ENCODE results near the gene CFH. TPM values are rescaled to one million over a fixed set of nuclear protein-coding genes. Genes with fewer than 3 reads are reported as not detected.

Gene CFH
- total RNA-seq, 1 experiment from 2014 or later, result 26.1 TPM

DNA sequence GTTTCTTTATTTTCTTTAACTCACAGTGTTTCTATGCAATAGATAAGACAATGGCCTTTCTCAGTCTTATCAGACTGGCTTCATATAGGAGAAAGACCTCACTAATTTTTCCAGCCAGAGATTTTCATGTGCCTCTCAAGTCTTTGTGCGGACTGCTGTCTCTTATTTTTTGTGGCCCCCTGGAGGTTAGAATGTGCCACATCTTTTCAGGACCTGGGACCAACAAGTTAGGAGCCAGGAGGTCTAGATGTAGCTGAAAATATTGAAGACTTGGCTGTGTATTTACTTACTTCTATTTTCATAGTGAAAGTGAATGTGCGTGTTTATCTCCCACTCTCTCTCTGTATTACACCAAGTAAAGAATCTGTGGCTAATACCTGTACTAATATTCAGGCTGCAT, 80.7 kb downstream of the CFH start:
- intact Hi-C loops (cut with micrococcal nuclease; ENCODE audit: unreplicated experiment), result no loop called here
- H3K9me3 Mint-ChIP-seq (ENCODE audit: low read depth, unreplicated experiment), result no peaks in the 10 kb centered on the region
- H3K4me1 Mint-ChIP-seq (ENCODE audit: low read depth, unreplicated experiment), result no peaks in the 10 kb centered on the region
- no peaks in the 10 kb centered on the region for H3K36me3 Mint-ChIP-seq (ENCODE audit: insufficient read depth, unreplicated experiment)
- no peak for DNase-seq
- H3K4me3 Mint-ChIP-seq (ENCODE audit: low read depth, unreplicated experiment), result no peak overlapping the region
- H3K27ac Mint-ChIP-seq (ENCODE audit: unreplicated experiment), result no peak overlapping the region
- BruUV-seq (replicated peaks), result no TSS peak
- TF ChIP-seq, protein P1, sequence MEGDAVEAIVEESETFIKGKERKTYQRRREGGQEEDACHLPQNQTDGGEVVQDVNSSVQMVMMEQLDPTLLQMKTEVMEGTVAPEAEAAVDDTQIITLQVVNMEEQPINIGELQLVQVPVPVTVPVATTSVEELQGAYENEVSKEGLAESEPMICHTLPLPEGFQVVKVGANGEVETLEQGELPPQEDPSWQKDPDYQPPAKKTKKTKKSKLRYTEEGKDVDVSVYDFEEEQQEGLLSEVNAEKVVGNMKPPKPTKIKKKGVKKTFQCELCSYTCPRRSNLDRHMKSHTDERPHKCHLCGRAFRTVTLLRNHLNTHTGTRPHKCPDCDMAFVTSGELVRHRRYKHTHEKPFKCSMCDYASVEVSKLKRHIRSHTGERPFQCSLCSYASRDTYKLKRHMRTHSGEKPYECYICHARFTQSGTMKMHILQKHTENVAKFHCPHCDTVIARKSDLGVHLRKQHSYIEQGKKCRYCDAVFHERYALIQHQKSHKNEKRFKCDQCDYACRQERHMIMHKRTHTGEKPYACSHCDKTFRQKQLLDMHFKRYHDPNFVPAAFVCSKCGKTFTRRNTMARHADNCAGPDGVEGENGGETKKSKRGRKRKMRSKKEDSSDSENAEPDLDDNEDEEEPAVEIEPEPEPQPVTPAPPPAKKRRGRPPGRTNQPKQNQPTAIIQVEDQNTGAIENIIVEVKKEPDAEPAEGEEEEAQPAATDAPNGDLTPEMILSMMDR (IDR thresholded peaks at IDR 0.05; ENCODE audit: unreplicated experiment), result no peak
- H3K27me3 Mint-ChIP-seq (ENCODE audit: unreplicated experiment), result no peaks in the 10 kb centered on the region
- CTCF ChIA-PET, result no interaction called here

DNA sequence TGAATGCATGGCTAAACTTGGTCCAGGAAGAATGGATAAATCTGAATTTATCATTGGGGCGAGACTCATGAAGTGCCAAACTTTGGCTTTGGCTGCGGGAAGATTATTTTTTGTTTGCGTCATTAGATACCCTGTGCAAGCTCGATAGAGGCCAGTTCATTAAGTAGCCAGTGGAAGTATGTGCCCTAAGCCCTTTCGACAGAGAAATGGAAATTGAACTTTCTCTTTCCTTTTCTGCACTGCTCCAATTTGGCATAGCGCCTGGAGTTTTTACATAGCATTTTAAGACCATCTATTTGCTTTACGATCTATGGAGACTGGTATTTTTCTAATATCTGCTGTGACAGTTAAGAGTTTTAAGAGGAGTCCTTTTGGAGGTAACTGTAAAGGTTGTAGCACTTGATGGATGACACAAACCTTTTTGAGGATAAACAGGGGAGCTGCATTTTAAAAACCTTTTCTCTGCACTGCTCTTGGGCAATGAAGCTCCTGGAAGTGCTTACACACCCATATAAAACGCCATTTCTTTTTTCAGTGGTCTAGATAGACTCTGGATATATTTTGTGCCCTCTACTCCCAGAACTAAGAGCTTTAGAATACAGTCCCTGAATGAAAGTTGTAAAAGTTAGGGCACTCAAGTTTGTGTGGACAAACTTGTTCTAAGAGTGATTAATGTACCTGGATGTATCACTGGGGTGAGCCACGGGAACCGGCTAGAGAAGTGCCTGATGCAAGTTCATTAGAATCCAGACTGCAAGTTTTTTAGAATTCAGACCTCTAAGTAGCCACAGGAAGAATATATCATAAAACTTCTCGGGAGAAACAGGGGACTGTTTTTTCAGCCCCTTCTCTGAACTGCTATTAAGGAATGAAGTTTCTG, 81.5 kb downstream of the CFH start:
- Mint-ChIP-seq H3K27me3 (ENCODE audit: unreplicated experiment) (no peaks in the 10 kb centered on the region), H3K4me3 (ENCODE audit: low read depth, unreplicated experiment) (no peak overlapping the region), H3K27ac (ENCODE audit: unreplicated experiment) (no peak overlapping the region), H3K9me3 (ENCODE audit: low read depth, unreplicated experiment) (peaks cover 5% of the 10 kb centered on the region), H3K4me1 (ENCODE audit: low read depth, unreplicated experiment) (no peaks in the 10 kb centered on the region), H3K36me3 (ENCODE audit: insufficient read depth, unreplicated experiment) (no peaks in the 10 kb centered on the region)
- TF ChIP-seq, protein P1 (IDR thresholded peaks at IDR 0.05; ENCODE audit: unreplicated experiment), result no peak
- DNase-seq, result no peak
- intact Hi-C loops (cut with micrococcal nuclease; ENCODE audit: unreplicated experiment), result no loop called here
- CTCF ChIA-PET, result no interaction called here
- BruUV-seq (replicated peaks), result no TSS peak

DNA sequence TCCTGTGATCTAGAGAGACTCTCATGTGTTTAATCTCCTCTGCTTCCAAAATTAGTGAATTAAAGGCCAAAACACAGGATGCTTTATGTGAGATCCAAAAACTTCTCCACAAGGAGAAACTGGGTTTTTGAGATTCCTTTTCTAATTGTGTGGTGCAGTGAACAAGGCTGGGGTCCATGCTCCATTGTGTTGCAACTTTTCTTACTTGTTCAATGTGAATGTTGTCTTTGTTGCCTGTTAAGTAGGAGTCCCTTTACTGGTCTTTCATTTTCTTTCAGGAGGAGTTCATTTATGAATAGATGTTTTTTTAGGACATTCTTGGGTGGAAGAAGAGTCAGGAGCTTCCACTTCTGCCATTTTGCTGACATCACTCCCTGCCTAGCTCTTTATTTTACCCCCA, 82.2 kb downstream of the CFH start:
- no TSS peak for BruUV-seq (replicated peaks)
- H3K9me3 Mint-ChIP-seq (ENCODE audit: low read depth, unreplicated experiment), result peaks cover 5% of the 10 kb centered on the region
- H3K27ac Mint-ChIP-seq (ENCODE audit: unreplicated experiment), result no peak overlapping the region
- TF ChIP-seq, protein P1 (IDR thresholded peaks at IDR 0.05; ENCODE audit: unreplicated experiment), result no peak
- DNase-seq, result no peak
- H3K27me3 Mint-ChIP-seq (ENCODE audit: unreplicated experiment), result no peaks in the 10 kb centered on the region
- H3K4me1 Mint-ChIP-seq (ENCODE audit: low read depth, unreplicated experiment), result no peaks in the 10 kb centered on the region
- CTCF ChIA-PET, result no interaction called here
- intact Hi-C loops (cut with micrococcal nuclease; ENCODE audit: unreplicated experiment), result no loop called here
- H3K36me3 Mint-ChIP-seq (ENCODE audit: insufficient read depth, unreplicated experiment), result no peaks in the 10 kb centered on the region
- no peak overlapping the region for H3K4me3 Mint-ChIP-seq (ENCODE audit: low read depth, unreplicated experiment)

DNA sequence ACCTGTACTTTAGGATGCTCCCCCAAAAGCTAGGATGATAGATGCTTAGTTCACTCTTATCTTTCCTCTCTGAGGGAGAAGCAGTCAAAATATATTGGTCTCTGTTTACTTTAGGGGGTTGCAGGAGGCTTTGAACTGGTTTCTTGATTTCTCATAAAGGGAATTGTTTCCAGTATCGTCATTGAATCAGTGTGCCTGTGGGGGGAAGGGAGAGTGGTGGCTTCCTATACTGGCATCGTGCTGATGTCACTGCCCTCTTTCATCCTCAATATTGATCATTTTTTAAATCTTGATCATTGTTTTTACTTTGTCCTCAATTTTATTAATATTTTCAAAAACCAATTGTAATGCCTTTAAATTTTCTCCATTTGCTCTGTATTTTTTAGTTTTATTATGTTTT, 82.6 kb downstream of the CFH start:
- H3K9me3 Mint-ChIP-seq (ENCODE audit: low read depth, unreplicated experiment), result peaks cover 8% of the 10 kb centered on the region
- no peak for DNase-seq
- CTCF ChIA-PET, result no interaction called here
- no peak overlapping the region for H3K4me3 Mint-ChIP-seq (ENCODE audit: low read depth, unreplicated experiment)
- no peaks in the 10 kb centered on the region for H3K27me3 Mint-ChIP-seq (ENCODE audit: unreplicated experiment)
- TF ChIP-seq, protein P1 (IDR thresholded peaks at IDR 0.05; ENCODE audit: unreplicated experiment), result no peak
- H3K36me3 Mint-ChIP-seq (ENCODE audit: insufficient read depth, unreplicated experiment), result no peaks in the 10 kb centered on the region
- intact Hi-C loops (cut with micrococcal nuclease; ENCODE audit: unreplicated experiment), result no loop called here
- no peaks in the 10 kb centered on the region for H3K4me1 Mint-ChIP-seq (ENCODE audit: low read depth, unreplicated experiment)
- no TSS peak for BruUV-seq (replicated peaks)
- H3K27ac Mint-ChIP-seq (ENCODE audit: unreplicated experiment), result no peak overlapping the region

Measured in Calu3 (cell line).